B cell (primary cell): ENCODE results near the gene TAGLN2.

ENCODE experiments used
- CTCF ChIP-seq: fragments of 200-600 bp; IDR thresholded peaks from one replicate; pipeline ENCODE4 v1.8.0; 2022; ENCODE audit warnings: antibody characterized with exemption, mild to moderate bottlenecking
- EZH2 ChIP-seq: IDR thresholded peaks from 2 replicates; pipeline ENCODE4 v1.6.1; 2012; ENCODE audit warnings: borderline replicate concordance, low read depth, mild to moderate bottlenecking, moderate library complexity, low read length; ENCODE audit not compliant: insufficient read depth, poor library complexity, severe bottlenecking

DNA sequence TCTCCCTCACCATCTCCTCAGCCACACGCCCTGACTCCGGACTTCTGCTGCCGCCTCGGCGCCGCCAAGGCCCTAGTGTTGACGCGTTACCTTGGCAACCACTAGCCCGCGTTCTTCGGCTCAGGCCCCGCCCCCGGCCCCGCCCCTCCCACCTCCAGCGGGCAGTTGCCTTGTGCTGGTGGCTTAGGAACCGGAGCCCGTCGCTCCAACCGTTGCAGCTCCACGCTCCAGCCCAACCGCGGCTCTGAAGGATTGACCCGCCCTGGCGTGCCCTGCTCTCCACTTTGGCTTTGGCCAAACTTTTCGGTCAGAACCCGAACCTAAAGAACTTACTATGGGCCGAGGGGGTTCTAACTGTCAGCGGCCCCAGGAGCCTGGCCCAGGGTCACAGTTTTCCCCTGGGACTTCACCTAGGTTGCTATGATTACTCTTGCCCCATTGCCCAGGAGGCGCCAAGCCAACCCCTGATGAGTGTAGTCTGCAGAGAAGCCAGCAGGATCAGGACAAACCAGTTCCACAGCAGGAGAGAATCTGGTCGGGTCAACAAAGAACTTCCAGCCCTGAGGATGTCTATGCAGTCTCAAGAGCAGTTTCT, 25.1 kb downstream of the TAGLN2 start, which contains the start of gene CFAP45:
- no peak for TF ChIP-seq CTCF
- no peak for TF ChIP-seq EZH2
